Caco-2 (cell line): ENCODE results near the gene TUSC7. TPM values are rescaled to one million over a fixed set of nuclear protein-coding genes. Genes with fewer than 3 reads are reported as not detected.

Experiments
- BruUV-seq: library from RNA; stranded (reverse); fragments of 400-500 nt; replicated peaks from 2 replicates; lab custom pipeline; 2021; lab: Mats Ljungman, UMichigan
- CTCF ChIA-PET: fragments of 300-600 bp; sonication (Branson Sonifier 250); formaldehyde crosslinking; loops from one replicate; lab custom pipeline; 2022; ENCODE audit warnings: antibody characterized with exemption; lab: Charles Lee
- POLR2A ChIA-PET: fragments of 300-600 bp; sonication (Branson Sonifier 250); formaldehyde crosslinking; loops from one replicate; lab custom pipeline; 2022; ENCODE audit warnings: antibody characterized with exemption; lab: Charles Lee
- DNase-seq, 2 experiments: peaks; one replicate each; pipeline versions ENCODE4 v3.0.0 to v3.0.0-alpha.2; 2020 to 2022
- H3K27me3 ChIP-seq: replicated peaks from 2 replicates; pipeline ENCODE4 v1.6.0; 2011; ENCODE audit warnings: low read length; ENCODE audit not compliant: control insufficient read depth, insufficient read depth
- H3K36me3 ChIP-seq: 2 replicates; pipeline ENCODE4 v1.5.1; 2011; ENCODE audit warnings: low read length; ENCODE audit not compliant: control insufficient read depth, insufficient read depth
- H3K4me1 ChIP-seq: fragments of 250-450 bp; sonication (Bioruptor Pico); 2 replicates; pipeline ENCODE4 v1.5.1; 2020; ENCODE audit warnings: mild to moderate bottlenecking
- H3K4me3 ChIP-seq: 2 replicates; pipeline ENCODE4 v1.5.1; 2011; ENCODE audit warnings: low read depth, mild to moderate bottlenecking, control low read depth, low read length
- H3K9me3 ChIP-seq: fragments of 250-450 bp; sonication (Bioruptor Pico); 2 replicates; pipeline ENCODE4 v1.5.1; 2020; ENCODE audit warnings: mild to moderate bottlenecking, moderate library complexity
- H3K27ac Mint-ChIP-seq: one replicate; pipeline ENCODE4 v1.8.0; 2022; ENCODE audit warnings: mixed read lengths; ENCODE audit not compliant: unreplicated experiment
- H3K27me3 Mint-ChIP-seq: one replicate; pipeline ENCODE4 v1.8.0; 2022; ENCODE audit warnings: mixed read lengths; ENCODE audit not compliant: insufficient read depth, unreplicated experiment
- H3K36me3 Mint-ChIP-seq: one replicate; pipeline ENCODE4 v1.8.0; 2022; ENCODE audit warnings: mild to moderate bottlenecking, mixed read lengths; ENCODE audit not compliant: insufficient read depth, unreplicated experiment
- H3K4me1 Mint-ChIP-seq: one replicate; pipeline ENCODE4 v1.8.0; 2022; ENCODE audit warnings: low read depth, mixed read lengths; ENCODE audit not compliant: unreplicated experiment
- H3K4me3 Mint-ChIP-seq: one replicate; pipeline ENCODE4 v1.8.0; 2022; ENCODE audit warnings: mild to moderate bottlenecking, moderate library complexity, mixed read lengths; ENCODE audit not compliant: unreplicated experiment
- H3K9me3 Mint-ChIP-seq: one replicate; pipeline ENCODE4 v1.8.0; 2022; ENCODE audit warnings: mixed read lengths; ENCODE audit not compliant: unreplicated experiment
- CTCF ChIP-seq, 2 experiments: fragments of 200-600 bp in 1 of 2; IDR thresholded peaks; 1 replicate in 1 of 2; 2 replicates in 1 of 2; pipeline versions ENCODE4 v1.5.1 to v1.8.0; 2011 to 2022; ENCODE audit warnings: antibody characterized with exemption in 1 of 2, control low read depth in 1 of 2, inconsistent platforms in 1 of 2, low read depth in 1 of 2, low read length in 1 of 2, mild to moderate bottlenecking in 1 of 2, moderate library complexity in 1 of 2; ENCODE audit not compliant: insufficient read depth in 1 of 2, severe bottlenecking in 1 of 2, unreplicated experiment in 1 of 2
- intact Hi-C: fragments of 100-400 bp; cut with micrococcal nuclease; formaldehyde crosslinking; loops from one replicate; pipeline ENCODE4 v1.10.0; 2022; ENCODE audit not compliant: unreplicated experiment
- total RNA-seq: library from RNA; stranded (reverse); gene quantifications from 2 replicates; pipeline ENCODE4 v1.2.3, GENCODE V29; 2022

The TUSC7 gene
- total RNA-seq, 1 experiment from 2014 or later: not detected

DNA sequence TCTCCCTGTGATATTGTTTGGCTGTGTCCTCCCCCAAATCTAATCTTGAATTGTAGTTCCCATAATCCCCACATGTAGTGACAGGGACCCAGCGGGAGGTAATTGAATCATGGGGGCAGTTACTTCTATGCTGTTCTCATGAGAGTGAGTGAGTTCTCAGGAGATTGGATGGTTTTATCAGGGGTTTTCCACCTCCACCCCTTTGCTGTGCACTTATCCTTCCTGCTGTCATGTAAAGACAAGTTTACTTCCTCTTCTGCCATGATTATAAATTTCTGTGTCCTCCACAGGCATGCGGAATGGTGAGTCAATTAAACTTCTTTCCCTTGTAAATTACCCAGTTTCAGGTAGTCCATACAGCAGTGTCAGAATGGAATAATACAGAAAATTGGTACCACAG lies 24.7 kb downstream of the TUSC7 start:
- H3K9me3 Mint-ChIP-seq: peaks cover 16% of the 10 kb centered on the region
- peaks cover 3% of the 10 kb centered on the region for H3K27me3 Mint-ChIP-seq
- H3K27me3 ChIP-seq: no peaks in the 10 kb centered on the region
- no peaks in the 10 kb centered on the region for H3K36me3 Mint-ChIP-seq
- H3K36me3 ChIP-seq: no peaks in the 10 kb centered on the region
- no peak overlapping the region for H3K4me3 Mint-ChIP-seq
- H3K4me1 ChIP-seq: no peaks in the 10 kb centered on the region
- DNase-seq: no peak
- H3K27ac Mint-ChIP-seq: no peak overlapping the region
- no peak for TF ChIP-seq CTCF (IDR thresholded peaks at IDR 0.05; ENCODE audit: insufficient read depth in 1 of 2, low read depth in 1 of 2, low read length in 1 of 2, severe bottlenecking in 1 of 2, unreplicated experiment in 1 of 2)
- no TSS peak for BruUV-seq
- intact Hi-C loops: no loop called here
- ChIA-PET CTCF (no interaction called here), POLR2A (no interaction called here)
- H3K4me1 Mint-ChIP-seq: no peaks in the 10 kb centered on the region
- H3K4me3 ChIP-seq: no peak overlapping the region
- H3K9me3 ChIP-seq: peaks cover 6% of the 10 kb centered on the region; the same call in 1 of the 2 replicates

DNA sequence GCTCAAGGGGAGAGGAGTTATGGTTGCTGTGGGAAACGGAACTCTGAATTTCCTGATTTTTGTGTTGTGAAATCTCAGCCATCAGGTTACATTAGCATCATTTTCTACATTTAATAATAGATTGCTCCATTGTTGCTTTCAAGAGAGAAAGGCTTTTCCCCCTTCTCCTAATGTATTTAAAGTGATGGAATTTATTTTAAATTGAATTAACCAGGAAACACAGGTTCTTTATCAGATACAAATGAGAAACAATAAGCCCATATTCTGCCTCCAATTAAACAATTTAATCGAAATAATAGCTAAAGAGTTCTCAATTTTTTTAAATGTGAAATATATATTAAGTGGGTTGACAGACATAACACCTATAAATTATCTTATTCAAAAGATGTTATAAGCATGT lies 30.1 kb downstream of the TUSC7 start:
- Histone ChIP-seq H3K27me3 (no peaks in the 10 kb centered on the region), H3K4me3 (no peak overlapping the region), H3K36me3 (no peaks in the 10 kb centered on the region), H3K9me3 (peaks cover 6% of the 10 kb centered on the region; the same call in 1 of the 2 replicates), H3K4me1 (no peaks in the 10 kb centered on the region)
- H3K4me3 Mint-ChIP-seq: no peak overlapping the region
- intact Hi-C loops: no loop called here
- POLR2A ChIA-PET: no interaction called here
- BruUV-seq: no TSS peak
- H3K9me3 Mint-ChIP-seq: peaks cover 25% of the 10 kb centered on the region
- no peaks in the 10 kb centered on the region for H3K36me3 Mint-ChIP-seq
- H3K27me3 Mint-ChIP-seq: peaks cover 8% of the 10 kb centered on the region
- H3K4me1 Mint-ChIP-seq: no peaks in the 10 kb centered on the region
- CTCF ChIA-PET: no interaction called here
- no peak for TF ChIP-seq CTCF (IDR thresholded peaks at IDR 0.05; ENCODE audit: insufficient read depth in 1 of 2, low read depth in 1 of 2, low read length in 1 of 2, severe bottlenecking in 1 of 2, unreplicated experiment in 1 of 2)
- no peak overlapping the region for H3K27ac Mint-ChIP-seq
- no peak for DNase-seq

- Mint-ChIP-seq H3K27ac (no peak overlapping the region), H3K4me3 (no peak overlapping the region), H3K4me1 (no peaks in the 10 kb centered on the region), H3K36me3 (no peaks in the 10 kb centered on the region), H3K9me3 (peaks cover 25% of the 10 kb centered on the region), H3K27me3 (peaks cover 8% of the 10 kb centered on the region)
- Histone ChIP-seq H3K9me3 (peaks cover 3% of the 10 kb centered on the region; the same call in 1 of the 2 replicates), H3K4me3 (no peak overlapping the region), H3K36me3 (no peaks in the 10 kb centered on the region), H3K27me3 (no peaks in the 10 kb centered on the region), H3K4me1 (no peaks in the 10 kb centered on the region)
- BruUV-seq: no TSS peak
- POLR2A ChIA-PET: no interaction called here
- DNase-seq: no peak
- TF ChIP-seq CTCF (IDR thresholded peaks at IDR 0.05; ENCODE audit: insufficient read depth in 1 of 2, low read depth in 1 of 2, low read length in 1 of 2, severe bottlenecking in 1 of 2, unreplicated experiment in 1 of 2): no peak
- CTCF ChIA-PET: no interaction called here
- intact Hi-C loops: no loop called here
Observed at GRCh38 chr3:116740293-116740692, 30.7 kb downstream of the TUSC7 start.
